Breast epithelium (tissue), 3 donors: ENCODE measurements around the gene TRIM7.

Experiments used
- POLR2A ChIP-seq: fragments of 450-650 bp; IDR thresholded peaks from one replicate; pipeline ENCODE4 v1.6.1; 2016; ENCODE audit warnings: antibody characterized with exemption, mild to moderate bottlenecking, moderate library complexity
- TF ChIP-seq, protein P1 (sequence below), 3 donors: fragments of 450-650 bp; IDR thresholded peaks; one replicate each; pipeline ENCODE4 v1.5.1; 2016 to 2017; ENCODE audit warnings: antibody characterized with exemption in 3 of 3, mild to moderate bottlenecking in 3 of 3, moderate library complexity in 3 of 3

DNA sequence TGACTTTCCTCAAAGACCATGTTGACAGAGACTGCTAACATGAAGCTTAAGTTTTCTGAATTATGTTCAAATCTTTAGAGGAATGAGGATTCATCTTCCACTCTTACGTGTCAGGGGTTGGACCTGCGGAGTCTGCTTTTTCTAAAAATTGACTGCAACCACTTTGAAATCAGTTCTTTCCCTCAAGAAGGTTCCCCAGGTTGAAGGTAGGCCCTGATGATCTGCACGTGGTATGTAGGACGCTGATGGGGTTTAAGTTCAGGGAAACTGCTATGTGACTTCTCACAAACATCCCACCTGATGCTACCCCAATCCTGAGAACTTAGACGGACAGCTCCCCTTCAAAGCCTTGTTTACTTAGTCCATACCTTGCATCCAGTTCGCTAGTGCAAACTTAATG is 31.5 kb upstream of the TRIM7 start:
- TF ChIP-seq, protein P1, sequence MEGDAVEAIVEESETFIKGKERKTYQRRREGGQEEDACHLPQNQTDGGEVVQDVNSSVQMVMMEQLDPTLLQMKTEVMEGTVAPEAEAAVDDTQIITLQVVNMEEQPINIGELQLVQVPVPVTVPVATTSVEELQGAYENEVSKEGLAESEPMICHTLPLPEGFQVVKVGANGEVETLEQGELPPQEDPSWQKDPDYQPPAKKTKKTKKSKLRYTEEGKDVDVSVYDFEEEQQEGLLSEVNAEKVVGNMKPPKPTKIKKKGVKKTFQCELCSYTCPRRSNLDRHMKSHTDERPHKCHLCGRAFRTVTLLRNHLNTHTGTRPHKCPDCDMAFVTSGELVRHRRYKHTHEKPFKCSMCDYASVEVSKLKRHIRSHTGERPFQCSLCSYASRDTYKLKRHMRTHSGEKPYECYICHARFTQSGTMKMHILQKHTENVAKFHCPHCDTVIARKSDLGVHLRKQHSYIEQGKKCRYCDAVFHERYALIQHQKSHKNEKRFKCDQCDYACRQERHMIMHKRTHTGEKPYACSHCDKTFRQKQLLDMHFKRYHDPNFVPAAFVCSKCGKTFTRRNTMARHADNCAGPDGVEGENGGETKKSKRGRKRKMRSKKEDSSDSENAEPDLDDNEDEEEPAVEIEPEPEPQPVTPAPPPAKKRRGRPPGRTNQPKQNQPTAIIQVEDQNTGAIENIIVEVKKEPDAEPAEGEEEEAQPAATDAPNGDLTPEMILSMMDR (IDR thresholded peaks at IDR 0.05), result no peak
- no peak for TF ChIP-seq POLR2A
